ENCODE measurements around the gene C17orf113.

GRCh38 chr17:42042598-42043319 lies 7.6 kb downstream of the C17orf113 start:
- TF ChIP-seq CTCF (conservative IDR thresholded peaks at IDR 0.05 in 1 of 2, IDR thresholded peaks at IDR 0.05 in 1 of 2; ENCODE audit: low read depth in 1 of 2, low read length in 2 of 2) (no peak), EZH2 (IDR thresholded peaks at IDR 0.05; ENCODE audit: low read length, missing control alignments) (no peak)
